NCI-H1436 (cell line): ENCODE results near the gene FAM167B.
"Not testable (repeated sequence)": the region's sequence is repeated elsewhere in the genome, so short reads cannot be mapped to it uniquely, and the experiment has no call there.

Experiments used
- DNase-seq: peaks from one replicate; lab custom pipeline; 2025; lab: John Stamatoyannopoulos, UW

Gene FAM167B

GRCh38 chr1:32263236-32263593 lies 16.2 kb downstream of the FAM167B start:
- DNase-seq, result not testable (repeated sequence)

GRCh38 chr1:32263744-32264143 lies 16.7 kb downstream of the FAM167B start:
- no peak for DNase-seq

GRCh38 chr1:32265846-32266245 lies 18.8 kb downstream of the FAM167B start:
- DNase-seq, result no peak

- no peak for DNase-seq
These were observed 20.0 kb downstream of the FAM167B start for GRCh38 chr1:32266921-32267591.

GRCh38 chr1:32269744-32270143 lies 22.7 kb downstream of the FAM167B start:
- no peak for DNase-seq

GRCh38 chr1:32272557-32273390 lies 25.8 kb downstream of the FAM167B start:
- DNase-seq, result no peak

GRCh38 chr1:32273391-32274208 lies 26.6 kb downstream of the FAM167B start:
- DNase-seq, result peak; percentile 88

- DNase-seq, result no peak
These were observed 27.8 kb downstream of the FAM167B start for GRCh38 chr1:32274646-32275340.

GRCh38 chr1:32275424-32275823 lies 28.4 kb downstream of the FAM167B start:
- no peak for DNase-seq

GRCh38 chr1:32276032-32276782 lies 29.2 kb downstream of the FAM167B start:
- no peak for DNase-seq

GRCh38 chr1:32284777-32285176 lies 37.8 kb downstream of the FAM167B start:
- not testable (repeated sequence) for DNase-seq

- no peak for DNase-seq
These were observed 38.6 kb downstream of the FAM167B start for GRCh38 chr1:32285658-32286057.

- no peak for DNase-seq
These were observed 39.7 kb downstream of the FAM167B start for GRCh38 chr1:32286763-32287162.

- no peak for DNase-seq
These were observed 42.2 kb downstream of the FAM167B start for GRCh38 chr1:32289256-32289655.

- no peak for DNase-seq
These were observed 44.2 kb downstream of the FAM167B start for GRCh38 chr1:32291145-32291707.

- peak; percentile 93 for DNase-seq
These were observed 44.9 kb downstream of the FAM167B start, which contains the start of gene HDAC1 for GRCh38 chr1:32291708-32292538. Gene HDAC1 (plus strand): TSS chr1:32292083. CDS start chr1:32292170, 87 bp downstream.

- DNase-seq, result not testable (repeated sequence)
These were observed 51.2 kb downstream of the FAM167B start for GRCh38 chr1:32298211-32298610.
